Measurements from ENCODE around the gene SAMD4A.

Gene SAMD4A

GRCh38 chr14:54638135-54638446, 71.2 kb downstream of the SAMD4A start:
- DNase-seq = no peak

GRCh38 chr14:54639611-54640010, 72.7 kb downstream of the SAMD4A start:
- DNase-seq = no peak

GRCh38 chr14:54640506-54640905, 73.6 kb downstream of the SAMD4A start:
- DNase-seq = no peak

- no peak for DNase-seq
These were observed 75.2 kb downstream of the SAMD4A start for GRCh38 chr14:54642121-54642520.

- DNase-seq = no peak
These were observed 76.1 kb downstream of the SAMD4A start for GRCh38 chr14:54642801-54643695.

- DNase-seq = no peak
These were observed 76.8 kb downstream of the SAMD4A start for GRCh38 chr14:54643696-54644176.

- no peak for DNase-seq
These were observed 78.7 kb downstream of the SAMD4A start for GRCh38 chr14:54645639-54646038.

GRCh38 chr14:54646626-54647025, 79.7 kb downstream of the SAMD4A start:
- no peak for DNase-seq

GRCh38 chr14:54647378-54647777, 80.5 kb downstream of the SAMD4A start:
- DNase-seq = peak; percentile 62

GRCh38 chr14:54649056-54649455, 82.1 kb downstream of the SAMD4A start:
- DNase-seq = no peak

GRCh38 chr14:54650331-54650958, 83.5 kb downstream of the SAMD4A start:
- DNase-seq = no peak

GRCh38 chr14:54650959-54651351, 84.0 kb downstream of the SAMD4A start:
- DNase-seq = no peak

GRCh38 chr14:54651649-54652048, 84.7 kb downstream of the SAMD4A start:
- no peak for DNase-seq

GRCh38 chr14:54652188-54652587, 85.3 kb downstream of the SAMD4A start:
- no peak for DNase-seq

GRCh38 chr14:54652605-54653052, 85.7 kb downstream of the SAMD4A start:
- DNase-seq = no peak

- DNase-seq = no peak
These were observed 87.0 kb downstream of the SAMD4A start for GRCh38 chr14:54653712-54654469.

GRCh38 chr14:54654605-54655004, 87.7 kb downstream of the SAMD4A start:
- no peak for DNase-seq

- DNase-seq = no peak
These were observed 91.9 kb downstream of the SAMD4A start for GRCh38 chr14:54658836-54659235.

GRCh38 chr14:54659365-54659764, 92.4 kb downstream of the SAMD4A start:
- DNase-seq = no peak

GRCh38 chr14:54660604-54661111, 93.7 kb downstream of the SAMD4A start:
- DNase-seq = no peak

- DNase-seq = no peak
These were observed 95.7 kb downstream of the SAMD4A start for GRCh38 chr14:54662491-54663133.

GRCh38 chr14:54664961-54665360, 98.0 kb downstream of the SAMD4A start:
- no peak for DNase-seq

- DNase-seq = no peak
These were observed 99.0 kb downstream of the SAMD4A start for GRCh38 chr14:54665946-54666345.

Measured in DMS153 (cell line).